ENCODE data around the gene APOM. TPM values are rescaled to one million over a fixed set of nuclear protein-coding genes. Genes with fewer than 3 reads are reported as not detected.

Gene APOM
- total and polyA plus RNA-seq, 2 of the 4 experiments (the other 2 are of a cell fraction), result 1.4 to 3.8 TPM

GRCh38 chr6:31619805-31620585 lies 35.7 kb upstream of the APOM start (continued):
- TF ChIP-seq ELK1 (IDR thresholded peaks at IDR 0.05; ENCODE audit: borderline replicate concordance, low read depth, low read length), result no peak

GRCh38 chr6:31620586-31621319 lies 34.9 kb upstream of the APOM start, which contains the start of gene PRRC2A:
PRRC2A (plus strand) TSS chr6:31620715; CDS start chr6:31622790, 2,075 bp downstream.
- Histone ChIP-seq H2BK20ac (ENCODE audit: low read depth, low read length) (no peak within 1 kb of the TSS), H3K4ac (ENCODE audit: low read depth, low read length) (peak within 1 kb of the TSS; percentile 98), H4K8ac (ENCODE audit: low read depth in 2 of 2, low read length in 2 of 2) (peak within 1 kb of the TSS; percentile 99), H3K27me3 (ENCODE audit: control insufficient read depth, insufficient read depth, low read length) (no peaks in the 10 kb centered on the region), H3K4me2 (ENCODE audit: low read depth, low read length) (peak within 1 kb of the TSS; percentile 98), H3K36me3 (ENCODE audit: control insufficient read depth, insufficient read depth, low read length) (peaks cover 29% of the 10 kb centered on the region), H2AK9ac (replicated peaks; ENCODE audit: low read depth, low read length, poor library complexity) (peak within 1 kb of the TSS; percentile 100), H3K18ac (ENCODE audit: low read depth, low read length) (peak within 1 kb of the TSS; percentile 78), H4K20me1 (ENCODE audit: insufficient read depth, low read length) (peaks cover 44% of the 10 kb centered on the region), H3K9me3 (ENCODE audit: control insufficient read depth, insufficient read depth, low read length) (no peaks in the 10 kb centered on the region), H2BK5ac (ENCODE audit: low read depth, low read length, poor library complexity, severe bottlenecking) (peak within 1 kb of the TSS; percentile 98), H3K4me3 (ENCODE audit: insufficient read depth, low read depth, low read length) (peak within 1 kb of the TSS; percentile 81), H3K27ac (ENCODE audit: insufficient read depth, low read length) (peak within 1 kb of the TSS; percentile 99), H3K9me1 (ENCODE audit: insufficient read depth, low read length) (peaks cover 6% of the 10 kb centered on the region), H2AK5ac (ENCODE audit: low read depth, low read length) (peak within 1 kb of the TSS; percentile 97), H3K23ac (ENCODE audit: low read depth, low read length) (peak within 1 kb of the TSS; percentile 99), H3K4me1 (ENCODE audit: control insufficient read depth, insufficient read depth, low read length) (no peaks in the 10 kb centered on the region), H4K91ac (ENCODE audit: insufficient read depth, low read depth, low read length) (peak within 1 kb of the TSS; percentile 98), H3K14ac (replicated peaks; ENCODE audit: low read depth, low read length) (peak within 1 kb of the TSS; percentile 100), H2BK15ac (ENCODE audit: low read depth, low read length) (peak within 1 kb of the TSS; percentile 71; the same call in 2 of the 3 replicates), H2AFZ (replicated peaks; ENCODE audit: low read length, poor library complexity) (peak within 1 kb of the TSS; percentile 99), H3K9ac (ENCODE audit: low read depth, low read length) (peak within 1 kb of the TSS; percentile 100), H3K56ac (ENCODE audit: extremely low read depth, insufficient read depth, low read length) (peak within 1 kb of the TSS; percentile 97), H4K5ac (ENCODE audit: low read depth, low read length) (peak within 1 kb of the TSS; percentile 79), H2BK120ac (ENCODE audit: low read depth, low read length) (peak within 1 kb of the TSS; percentile 82), H3K79me1 (ENCODE audit: low read depth in 1 of 2, low read length in 2 of 2) (peaks cover 6 to 38% of the 10 kb centered on the region in 2 experiments)
- CTCF ChIA-PET, result no interaction called here
- ATAC-seq (ENCODE audit: low read depth) (peak; percentile 79), DNase-seq (peak; percentile 59)
- 0% methylated on average over 14 of the region's 67 CpGs; no CpG with 5 or more reads in 1 of the 2 experiments for WGBS, 2 experiments (ENCODE audit: extremely low coverage in 2 of 2, insufficient read length in 1 of 2)
- dilution Hi-C loops (cut with HindIII; ENCODE audit: low sequenced_read_pairs, unreplicated experiment) (no loop called here), in situ Hi-C loops (cut with MboI; ENCODE audit: low sequenced_read_pairs) (no loop called here), intact Hi-C loops (cut with micrococcal nuclease) (loop anchor here (1.0 kb wide), 1 partner anchor 32 kb away; the partner anchor contains the start of gene BAG6)
- POLR2A ChIA-PET (ENCODE audit: unreplicated experiment), result no interaction called here
- BruUV-seq (replicated peaks), result no TSS peak
- TF ChIP-seq NFE2L2 (IDR thresholded peaks at IDR 0.05; ENCODE audit: low read depth, low read length) (no peak), RFX5 (IDR thresholded peaks at IDR 0.05; ENCODE audit: low read depth, low read length) (no peak), MAZ (IDR thresholded peaks at IDR 0.05; ENCODE audit: borderline replicate concordance, low read depth, low read length) (peak; percentile 99), POLR2A (IDR thresholded peaks at IDR 0.05; ENCODE audit: low read depth, low read length) (peak; percentile 91), CHD1 (IDR thresholded peaks at IDR 0.05; ENCODE audit: low read depth, low read length) (peak; percentile 78; the same call in 1 of the 2 replicates)

Measured in IMR-90 (cell line).